DMS153 treated with DMSO at 0.1 percent for 48 hours (cell line): ENCODE measurements around the gene ANGPTL8.

ENCODE experiments used
- DNase-seq: peaks from one replicate; lab custom pipeline; 2025; ENCODE audit not compliant: unreplicated experiment; lab: John Stamatoyannopoulos, UW

Gene ANGPTL8

DNA sequence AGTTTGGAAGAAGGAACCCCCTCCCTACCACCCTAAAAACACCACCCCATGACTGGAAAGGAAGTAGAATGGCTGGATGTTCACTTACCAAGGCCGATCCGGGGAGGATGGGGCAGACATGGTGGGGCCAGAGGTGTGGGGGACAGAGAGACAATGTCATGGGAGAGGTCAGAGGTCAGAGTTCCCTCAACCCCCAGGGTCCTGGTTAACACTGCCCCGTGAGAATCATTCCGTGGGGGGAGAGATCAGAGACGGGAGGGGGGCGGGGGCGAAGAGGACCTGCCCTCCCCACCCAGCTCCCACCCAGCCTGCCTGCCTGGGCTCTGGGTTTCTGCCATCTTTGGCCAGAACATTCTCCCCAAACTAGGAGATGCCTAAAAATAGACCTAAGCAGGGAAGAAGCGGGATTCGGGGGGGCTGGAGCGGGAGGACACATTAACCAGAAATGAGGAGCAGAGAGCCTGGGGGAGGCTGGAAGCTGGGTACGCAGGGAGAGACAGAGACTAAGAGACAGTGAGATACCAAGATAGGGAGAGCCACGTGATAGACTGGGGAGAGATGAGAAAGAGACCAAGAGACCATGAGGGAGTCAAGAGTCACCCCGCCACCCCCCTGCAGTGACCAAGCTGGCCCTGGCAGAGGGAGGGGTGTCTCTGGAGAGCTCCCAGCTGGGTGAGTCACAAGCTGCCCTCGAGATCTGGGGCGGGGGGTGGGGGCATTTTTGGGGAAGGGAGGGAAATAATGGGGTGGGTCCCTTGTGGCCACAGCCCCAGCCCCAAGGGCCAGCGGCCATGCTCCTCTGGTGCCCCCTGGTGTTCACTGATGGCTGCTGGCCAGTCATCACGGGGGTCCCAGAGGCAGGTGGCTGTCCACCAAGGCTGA is 36.0 kb upstream of the ANGPTL8 start:
- no peak for DNase-seq

DNA sequence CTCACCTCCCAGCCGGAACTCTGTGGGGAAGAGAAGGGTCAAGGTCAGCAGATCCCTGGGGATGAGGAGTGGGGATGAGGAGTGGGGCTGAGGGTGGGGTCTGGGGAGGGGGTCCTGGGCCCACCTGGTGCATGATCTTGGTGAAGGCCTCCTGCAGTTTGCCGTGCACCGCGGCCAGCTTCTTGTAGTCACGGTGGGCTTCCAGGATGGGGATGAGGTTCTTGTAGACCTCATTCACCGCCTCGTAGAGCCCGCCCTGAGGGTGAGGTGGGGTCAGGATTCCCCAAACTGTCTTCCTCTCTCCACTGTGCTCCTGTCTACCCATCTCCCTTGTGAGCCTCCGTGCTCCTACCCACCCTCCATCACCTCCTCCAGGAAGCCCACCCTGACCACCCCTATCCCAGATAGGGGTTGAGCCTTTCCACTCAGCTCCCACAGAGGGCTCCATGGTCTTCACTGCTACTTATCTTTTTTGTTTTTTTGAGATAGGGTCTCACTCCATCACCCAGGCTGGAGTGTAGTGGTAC is 35.3 kb upstream of the ANGPTL8 start:
- DNase-seq = no peak

DNA sequence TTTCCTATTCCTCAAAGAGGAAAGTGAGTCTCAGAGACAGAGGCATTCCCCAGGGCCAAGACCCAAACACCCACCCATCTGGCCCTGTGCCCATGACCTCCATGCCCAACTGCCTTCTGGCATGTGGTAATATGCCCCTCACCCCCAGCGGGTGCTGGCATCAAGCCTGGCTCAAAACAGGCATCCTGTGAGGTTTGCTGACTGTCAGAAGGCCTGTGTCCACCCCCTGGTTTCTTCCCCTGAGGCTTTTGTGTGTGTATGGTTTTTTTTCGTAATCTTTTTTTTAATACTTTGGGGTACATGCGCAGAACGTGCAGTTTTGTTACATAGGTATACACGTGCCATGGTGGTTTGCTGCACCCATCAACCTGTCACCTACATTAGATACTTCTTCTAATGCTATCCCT is 34.5 kb upstream of the ANGPTL8 start:
- DNase-seq = no peak

DNA sequence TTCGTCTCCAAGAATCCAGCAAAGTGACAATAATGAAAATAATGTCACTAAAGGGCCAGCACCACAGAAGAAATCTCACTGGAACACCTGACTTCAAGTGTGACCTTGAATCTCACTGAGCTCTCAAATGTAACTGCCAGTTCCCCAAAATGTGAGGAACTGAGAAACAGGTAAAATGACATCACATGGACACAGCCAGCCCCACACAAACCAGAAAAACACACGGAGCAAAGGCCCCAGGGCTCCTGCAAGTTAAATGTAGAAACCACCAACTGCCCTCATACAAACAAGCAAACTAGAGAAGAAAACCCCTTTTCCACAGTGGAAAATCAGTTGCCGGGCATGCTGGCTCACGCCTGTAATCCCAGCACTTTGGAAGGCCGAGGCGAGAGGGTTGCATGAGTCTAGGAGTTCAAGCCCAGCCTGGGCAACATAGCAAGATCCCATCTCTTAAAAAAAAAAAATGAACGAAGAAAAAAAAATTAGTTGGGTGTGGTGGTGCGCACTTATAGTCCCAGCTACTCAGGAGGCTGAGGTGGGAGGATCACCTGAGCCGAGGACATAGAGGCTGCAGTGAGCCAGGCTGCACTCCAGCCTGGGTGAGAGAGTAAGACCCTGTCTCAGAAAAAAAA is 33.4 kb upstream of the ANGPTL8 start:
- DNase-seq = no peak

- no peak for DNase-seq
Measured at GRCh38 chr19:11208561-11209471, 30.6 kb upstream of the ANGPTL8 start.

DNA sequence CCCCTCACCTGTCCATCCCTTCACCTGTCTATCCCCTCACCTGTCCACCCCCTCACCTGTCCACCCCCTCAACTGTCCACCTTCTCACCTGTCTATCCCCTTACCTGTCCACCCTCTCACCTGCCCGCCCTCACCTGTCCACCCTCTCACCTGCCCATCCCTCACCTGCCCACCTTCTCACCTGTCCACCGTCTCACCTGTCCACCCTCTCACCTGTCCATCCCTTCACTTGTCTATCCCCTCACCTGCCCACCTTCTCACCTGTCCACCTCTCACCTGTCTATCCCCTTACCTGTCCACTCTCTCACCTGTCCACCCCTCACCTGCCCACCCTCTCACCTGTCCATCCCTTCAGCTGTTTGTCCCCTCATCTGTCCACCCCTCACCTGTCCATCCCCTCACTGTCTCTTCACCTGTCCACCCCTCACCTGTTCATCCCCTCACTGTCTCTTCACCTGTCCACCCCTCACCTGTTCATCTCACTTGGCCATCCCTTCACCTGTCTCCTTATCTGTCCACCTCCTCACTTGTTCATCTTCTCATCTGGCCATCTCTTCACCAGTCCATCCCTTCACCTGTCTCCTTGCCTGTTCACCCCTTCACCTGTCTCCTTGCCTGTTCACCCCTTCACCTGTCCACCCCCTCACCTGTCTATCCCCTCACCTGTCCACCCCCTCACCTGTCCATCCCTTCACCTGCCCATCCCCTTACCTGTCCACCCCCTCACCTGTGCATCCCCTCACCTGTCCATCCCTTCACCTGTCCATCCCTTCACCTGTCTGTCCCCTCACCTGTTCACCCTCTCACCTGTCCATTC is 29.4 kb upstream of the ANGPTL8 start:
- no peak for DNase-seq

DNA sequence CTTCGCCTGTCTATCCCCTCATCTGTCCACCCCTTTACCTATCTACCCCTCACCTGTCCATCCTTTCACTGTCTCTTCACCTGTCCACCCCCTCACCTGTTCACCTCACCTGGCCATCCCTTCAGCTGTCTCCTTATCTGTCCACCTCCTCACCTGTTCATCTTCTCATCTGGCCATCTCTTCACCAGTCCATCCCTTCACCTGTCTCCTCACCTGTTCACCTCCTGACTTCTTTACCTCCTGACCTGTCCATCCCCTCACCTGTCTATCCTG is 28.8 kb upstream of the ANGPTL8 start:
- DNase-seq = no peak

GRCh38 chr19:11214387-11214786 is 25.0 kb upstream of the ANGPTL8 start:
- DNase-seq = no peak

GRCh38 chr19:11221082-11221598 is 18.3 kb upstream of the ANGPTL8 start:
- DNase-seq = no peak

- no peak for DNase-seq
Measured at GRCh38 chr19:11223200-11223599, 16.2 kb upstream of the ANGPTL8 start.

- no peak for DNase-seq
Measured at GRCh38 chr19:11224429-11224828, 15.0 kb upstream of the ANGPTL8 start.

- no peak for DNase-seq
Measured at GRCh38 chr19:11225172-11225571, 14.2 kb upstream of the ANGPTL8 start.

DNA sequence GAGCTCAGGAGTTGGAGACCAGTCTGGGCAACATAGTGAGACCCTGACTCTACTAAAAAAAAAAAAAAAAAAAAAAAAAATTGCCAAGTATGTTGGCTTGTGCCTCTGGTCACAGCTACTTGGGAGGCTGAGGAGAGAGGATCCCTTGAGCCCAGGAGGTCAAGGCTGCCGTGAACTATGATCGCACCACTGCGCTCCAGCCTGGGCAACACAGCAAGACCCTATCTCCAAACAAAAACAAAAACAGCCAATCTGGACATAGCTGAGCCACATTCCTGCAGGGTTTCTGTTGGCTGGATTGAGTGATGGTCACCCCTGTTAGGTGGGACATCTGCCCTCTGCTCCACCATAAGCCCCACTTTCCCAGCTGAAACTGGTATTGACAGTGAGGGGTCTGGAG is 13.6 kb upstream of the ANGPTL8 start:
- DNase-seq = no peak

DNA sequence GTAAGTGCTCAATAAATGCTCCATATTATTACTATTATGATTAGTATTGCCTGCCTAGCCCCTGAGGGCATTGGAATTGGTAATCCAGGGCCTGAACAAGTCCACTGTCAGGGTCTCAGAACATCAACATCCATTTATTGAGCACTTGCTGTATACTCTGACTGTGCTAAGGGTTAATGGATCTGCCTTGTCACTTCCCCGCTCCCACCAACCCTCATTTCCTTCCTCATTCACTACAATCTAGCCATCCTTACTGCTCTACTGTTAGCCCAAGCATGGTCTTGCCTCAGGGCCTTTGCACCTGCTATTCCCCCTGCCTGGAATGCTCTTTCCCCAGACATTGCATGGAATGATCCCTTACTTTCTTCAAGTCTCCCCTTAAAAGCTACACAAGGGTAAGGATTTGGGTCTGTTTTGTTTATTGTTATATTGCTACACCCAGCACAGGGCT is 12.7 kb upstream of the ANGPTL8 start:
- DNase-seq = no peak

- no peak for DNase-seq
Measured at GRCh38 chr19:11227195-11227886, 12.1 kb upstream of the ANGPTL8 start.

- no peak for DNase-seq
Measured at GRCh38 chr19:11230621-11231386, 8.6 kb upstream of the ANGPTL8 start.

DNA sequence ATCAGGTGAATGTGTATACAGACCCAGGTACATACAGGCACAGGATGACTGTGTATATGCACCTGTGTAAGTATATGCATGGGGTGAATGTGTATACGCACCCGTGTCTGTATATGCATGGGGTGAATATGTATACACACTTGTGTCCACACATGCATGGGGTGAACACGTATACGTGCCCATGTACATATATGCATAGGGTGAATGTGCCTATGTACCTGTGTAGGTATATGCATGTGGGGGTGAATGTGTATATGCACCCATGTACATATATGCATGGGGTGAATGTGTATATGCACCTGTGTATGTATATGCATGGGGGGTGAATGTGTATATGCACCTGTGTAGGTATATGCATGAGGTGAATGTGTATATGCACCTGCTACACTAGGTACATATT is 6.9 kb upstream of the ANGPTL8 start:
- DNase-seq = no peak

DNA sequence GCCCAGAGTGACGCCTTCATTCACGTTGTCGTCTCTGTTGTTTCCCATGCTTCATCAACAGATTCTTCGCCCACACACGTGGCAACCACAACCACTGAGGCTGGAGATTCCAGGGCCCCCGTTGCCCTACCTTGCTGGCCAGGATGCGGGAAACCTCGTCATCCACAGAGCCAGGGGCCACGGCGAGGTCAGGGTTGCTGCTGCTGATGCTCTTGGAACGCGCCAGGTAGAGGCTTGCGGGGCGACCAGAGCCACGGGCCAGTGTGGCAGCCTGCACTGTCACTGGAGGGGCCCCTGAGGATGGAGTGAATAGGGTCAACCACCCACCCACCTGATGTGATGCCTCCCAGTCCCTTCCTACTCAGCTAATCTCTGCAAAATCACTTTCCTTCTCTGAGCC is 6.3 kb upstream of the ANGPTL8 start:
- DNase-seq = no peak

DNA sequence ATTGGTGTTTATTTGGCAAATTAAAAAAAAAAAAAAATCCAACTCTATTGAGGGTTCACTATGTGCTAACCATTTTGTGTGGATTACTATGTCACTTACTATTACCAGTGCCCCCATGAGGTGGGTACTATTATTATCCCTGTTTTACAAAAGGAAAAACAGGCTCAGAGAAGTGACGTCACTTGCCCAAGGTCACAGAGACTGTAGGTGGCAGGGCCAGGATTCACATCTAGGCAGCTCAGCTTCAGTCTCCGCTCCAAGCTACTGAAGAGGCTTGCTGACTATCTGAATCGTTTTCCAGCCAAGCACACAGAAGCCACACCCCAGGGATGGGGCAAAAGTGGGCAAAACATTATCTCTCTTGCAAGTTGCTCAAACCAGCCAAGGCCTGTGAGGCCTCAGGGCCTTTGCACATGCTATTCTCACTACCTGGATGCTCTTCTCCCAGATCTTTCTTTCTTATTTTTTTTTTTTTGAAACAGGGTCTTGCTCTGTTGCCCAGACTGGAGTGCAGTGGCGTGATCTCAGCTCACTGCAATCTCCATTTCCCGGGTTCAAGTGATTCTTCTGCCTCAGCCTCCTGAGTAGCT is 4.8 kb upstream of the ANGPTL8 start:
- no peak for DNase-seq
